HL-60 (cell line): ENCODE measurements around the gene TGFB1I1.

Experiments
- GABPA ChIP-seq: IDR thresholded peaks from 2 replicates; pipeline ENCODE4 v1.6.1; 2012; ENCODE audit warnings: low read depth
- TF ChIP-seq, protein P1 (sequence below): IDR thresholded peaks from one replicate; pipeline ENCODE4 v1.5.1; 2011; ENCODE audit warnings: low read length, control low read depth, inconsistent platforms; ENCODE audit not compliant: insufficient read depth

DNA sequence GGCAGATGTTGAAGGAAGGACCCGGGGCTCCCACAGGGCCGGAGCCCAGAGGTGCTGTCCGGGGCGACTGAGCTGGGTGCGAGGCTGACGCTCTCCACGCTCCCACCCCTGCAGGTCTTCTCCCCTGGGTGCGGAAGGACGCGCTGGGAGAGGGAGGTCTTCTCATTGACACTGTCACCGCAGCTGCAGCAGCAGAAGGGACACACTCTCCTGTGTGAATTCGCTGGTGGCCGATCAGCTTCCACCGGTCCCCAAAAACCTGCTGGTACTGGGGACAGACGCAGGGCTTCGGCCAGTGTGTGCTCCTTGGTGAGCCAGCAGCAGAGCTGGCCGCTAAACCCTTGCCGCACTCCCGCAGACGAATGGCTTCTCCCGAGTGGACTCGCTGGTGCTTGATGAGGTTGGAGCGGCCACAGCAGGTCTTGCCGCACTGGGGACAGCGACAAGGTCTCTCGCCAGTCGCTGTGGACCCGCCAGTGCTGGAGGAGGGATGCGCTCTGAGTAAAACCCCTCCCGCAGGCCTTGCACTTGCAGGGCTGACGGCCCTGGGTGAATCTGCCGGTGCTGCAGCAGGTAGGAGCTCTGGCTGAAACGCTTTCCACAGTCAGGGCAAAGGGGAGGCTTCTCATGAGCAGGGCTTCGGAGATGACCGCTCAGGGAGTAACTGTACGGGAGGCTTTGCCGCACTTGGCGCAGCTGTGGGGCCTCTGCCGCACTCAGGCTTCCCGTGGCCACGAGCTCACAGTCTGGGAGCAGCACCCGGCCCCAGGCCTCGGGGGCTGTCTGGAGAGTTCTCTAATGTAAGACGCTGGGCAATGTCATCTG is 35.5 kb upstream of the TGFB1I1 start:
- no peak for TF ChIP-seq GABPA
- TF ChIP-seq, protein P1, sequence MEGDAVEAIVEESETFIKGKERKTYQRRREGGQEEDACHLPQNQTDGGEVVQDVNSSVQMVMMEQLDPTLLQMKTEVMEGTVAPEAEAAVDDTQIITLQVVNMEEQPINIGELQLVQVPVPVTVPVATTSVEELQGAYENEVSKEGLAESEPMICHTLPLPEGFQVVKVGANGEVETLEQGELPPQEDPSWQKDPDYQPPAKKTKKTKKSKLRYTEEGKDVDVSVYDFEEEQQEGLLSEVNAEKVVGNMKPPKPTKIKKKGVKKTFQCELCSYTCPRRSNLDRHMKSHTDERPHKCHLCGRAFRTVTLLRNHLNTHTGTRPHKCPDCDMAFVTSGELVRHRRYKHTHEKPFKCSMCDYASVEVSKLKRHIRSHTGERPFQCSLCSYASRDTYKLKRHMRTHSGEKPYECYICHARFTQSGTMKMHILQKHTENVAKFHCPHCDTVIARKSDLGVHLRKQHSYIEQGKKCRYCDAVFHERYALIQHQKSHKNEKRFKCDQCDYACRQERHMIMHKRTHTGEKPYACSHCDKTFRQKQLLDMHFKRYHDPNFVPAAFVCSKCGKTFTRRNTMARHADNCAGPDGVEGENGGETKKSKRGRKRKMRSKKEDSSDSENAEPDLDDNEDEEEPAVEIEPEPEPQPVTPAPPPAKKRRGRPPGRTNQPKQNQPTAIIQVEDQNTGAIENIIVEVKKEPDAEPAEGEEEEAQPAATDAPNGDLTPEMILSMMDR = no peak
